ENCODE measurements around the gene KIAA0319L. TPM values are rescaled to one million over a fixed set of nuclear protein-coding genes. Genes with fewer than 3 reads are reported as not detected.

The KIAA0319L gene
- 74.7 TPM for total RNA-seq (ENCODE audit: unreplicated experiment)
- long read RNA-seq, full-length matches to known transcripts: 3 of 21 reads
- long read RNA-seq, partial matches to known transcripts: 7 of 21 reads
- long read RNA-seq, other reads (novel, unspliced or antisense): 11 of 21 reads

DNA sequence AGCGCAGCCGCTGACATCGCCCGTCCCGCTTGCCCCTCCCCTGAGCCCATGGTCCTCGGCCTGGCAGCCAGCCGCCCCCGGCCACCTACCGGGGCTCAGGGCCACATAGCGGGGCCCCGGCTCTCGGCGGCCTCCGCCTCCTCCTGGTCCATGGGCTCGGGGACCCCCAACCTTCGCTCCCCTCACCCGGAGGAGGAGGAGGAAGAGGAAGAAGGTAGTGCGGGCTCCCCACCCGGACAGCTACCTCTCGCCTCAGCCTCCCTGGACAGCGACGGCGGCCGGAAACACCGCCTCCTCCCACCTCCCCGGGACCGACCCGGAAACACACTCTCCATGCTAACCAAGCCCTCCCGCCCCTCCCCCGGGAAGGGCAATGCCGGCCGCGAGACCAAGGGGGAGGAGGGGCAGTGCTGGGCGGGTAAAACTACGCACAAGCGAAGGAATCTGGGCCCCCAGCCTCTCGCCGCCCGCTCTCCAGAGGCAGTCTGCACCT lies at the start of gene KIAA0319L:
KIAA0319L (minus strand) TSS at position 286 of the 493 bp plus-strand sequence. CDS start 2,912 bp downstream, outside the sequence.
- TF ChIP-seq CTCF (IDR thresholded peaks at IDR 0.05; ENCODE audit: partially characterized antibody, unreplicated experiment): no peak
- H3K27ac Mint-ChIP-seq (ENCODE audit: unreplicated experiment): peak within 1 kb of the TSS; percentile 98
- DNase-seq: peak; percentile 87
- H3K27me3 Mint-ChIP-seq (ENCODE audit: unreplicated experiment): peaks cover 22% of the 10 kb centered on the region
- peaks cover 18% of the 10 kb centered on the region for H3K9me3 Mint-ChIP-seq (ENCODE audit: unreplicated experiment)
- peaks cover 44% of the 10 kb centered on the region for H3K4me1 Mint-ChIP-seq (ENCODE audit: low read depth, unreplicated experiment)
- H3K36me3 Mint-ChIP-seq (ENCODE audit: unreplicated experiment): no peaks in the 10 kb centered on the region
- peak within 1 kb of the TSS; percentile 99 for H3K4me3 Mint-ChIP-seq (ENCODE audit: unreplicated experiment)

DNA sequence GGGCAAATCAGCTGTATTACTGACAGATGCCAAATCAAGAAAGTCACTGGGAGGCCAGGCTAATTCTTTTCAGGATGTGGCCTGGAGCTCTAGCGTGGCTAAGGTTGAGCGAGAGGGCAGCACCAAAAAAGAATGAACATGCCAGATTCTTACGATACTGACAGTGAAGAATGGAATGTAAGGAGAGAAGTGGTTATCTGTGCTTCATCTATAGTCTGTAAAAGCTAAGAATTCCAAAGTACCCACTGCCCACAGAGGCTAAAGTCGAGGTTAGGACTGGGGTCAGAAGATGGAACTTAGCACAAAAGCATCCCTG lies 48.6 kb upstream of the KIAA0319L start:
- no peak for TF ChIP-seq CTCF (IDR thresholded peaks at IDR 0.05; ENCODE audit: partially characterized antibody, unreplicated experiment)
- no peak for DNase-seq
- peaks cover 2% of the 10 kb centered on the region for H3K9me3 Mint-ChIP-seq (ENCODE audit: unreplicated experiment)
- H3K4me1 Mint-ChIP-seq (ENCODE audit: low read depth, unreplicated experiment): peaks cover 6% of the 10 kb centered on the region
- H3K36me3 Mint-ChIP-seq (ENCODE audit: unreplicated experiment): no peaks in the 10 kb centered on the region
- H3K4me3 Mint-ChIP-seq (ENCODE audit: unreplicated experiment): no peak overlapping the region
- H3K27ac Mint-ChIP-seq (ENCODE audit: unreplicated experiment): no peak overlapping the region
- no peaks in the 10 kb centered on the region for H3K27me3 Mint-ChIP-seq (ENCODE audit: unreplicated experiment)

GRCh38 chr1:35605071-35605866 lies 48.1 kb upstream of the KIAA0319L start:
- no peak overlapping the region for H3K27ac Mint-ChIP-seq (ENCODE audit: unreplicated experiment)
- H3K4me3 Mint-ChIP-seq (ENCODE audit: unreplicated experiment): no peak overlapping the region
- no peaks in the 10 kb centered on the region for H3K36me3 Mint-ChIP-seq (ENCODE audit: unreplicated experiment)
- H3K4me1 Mint-ChIP-seq (ENCODE audit: low read depth, unreplicated experiment): peaks cover 5% of the 10 kb centered on the region
- peaks cover 2% of the 10 kb centered on the region for H3K9me3 Mint-ChIP-seq (ENCODE audit: unreplicated experiment)
- DNase-seq: no peak
- no peak for TF ChIP-seq CTCF (IDR thresholded peaks at IDR 0.05; ENCODE audit: partially characterized antibody, unreplicated experiment)
- peaks cover 2% of the 10 kb centered on the region for H3K27me3 Mint-ChIP-seq (ENCODE audit: unreplicated experiment)

DNA sequence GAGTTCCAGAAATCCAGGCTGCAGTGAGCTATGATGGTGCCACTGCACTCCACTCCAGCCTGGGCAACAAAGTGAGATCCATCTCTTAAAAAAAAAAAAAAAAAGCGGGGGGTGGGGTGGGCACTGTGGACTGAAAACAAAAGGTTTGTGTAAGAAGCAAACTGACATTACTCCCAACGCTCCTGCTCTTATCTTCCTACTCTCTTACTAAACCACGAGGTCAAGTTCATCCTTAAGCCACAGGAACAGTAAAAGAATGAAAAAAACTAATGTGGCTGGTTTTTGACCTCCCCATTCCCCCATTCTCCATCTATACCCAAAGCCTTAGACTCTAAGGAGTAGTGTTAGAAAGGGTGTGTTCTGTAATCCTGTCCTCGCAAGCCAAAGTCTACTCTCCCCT lies 46.7 kb upstream of the KIAA0319L start:
- no peak overlapping the region for H3K4me3 Mint-ChIP-seq (ENCODE audit: unreplicated experiment)
- peaks cover 2% of the 10 kb centered on the region for H3K27me3 Mint-ChIP-seq (ENCODE audit: unreplicated experiment)
- H3K27ac Mint-ChIP-seq (ENCODE audit: unreplicated experiment): no peak overlapping the region
- peaks cover 12% of the 10 kb centered on the region for H3K4me1 Mint-ChIP-seq (ENCODE audit: low read depth, unreplicated experiment)
- DNase-seq: no peak
- TF ChIP-seq CTCF (IDR thresholded peaks at IDR 0.05; ENCODE audit: partially characterized antibody, unreplicated experiment): no peak
- H3K9me3 Mint-ChIP-seq (ENCODE audit: unreplicated experiment): peaks cover 2% of the 10 kb centered on the region
- no peaks in the 10 kb centered on the region for H3K36me3 Mint-ChIP-seq (ENCODE audit: unreplicated experiment)

DNA sequence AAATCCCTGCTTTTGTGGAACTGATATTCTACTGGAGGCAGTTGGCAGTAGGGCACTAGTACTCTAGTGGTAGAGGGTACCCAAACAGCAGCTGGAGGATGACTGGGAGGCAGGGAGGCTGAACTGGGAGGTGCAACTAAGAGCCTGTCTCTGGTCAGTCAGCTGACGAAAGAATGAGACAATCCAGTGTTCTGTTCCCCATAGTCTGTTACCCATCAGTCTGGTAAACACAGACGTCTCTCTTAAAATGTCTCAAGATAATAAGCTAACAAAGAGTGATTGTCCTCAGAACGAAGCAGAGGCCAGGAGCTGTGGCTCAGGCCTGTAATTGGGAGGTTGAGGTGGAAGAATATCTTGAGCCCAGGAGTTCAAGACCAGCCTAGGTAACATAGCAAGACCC lies 46.3 kb upstream of the KIAA0319L start:
- Mint-ChIP-seq H3K36me3 (ENCODE audit: unreplicated experiment) (no peaks in the 10 kb centered on the region), H3K9me3 (ENCODE audit: unreplicated experiment) (peaks cover 2% of the 10 kb centered on the region), H3K4me3 (ENCODE audit: unreplicated experiment) (no peak overlapping the region), H3K27ac (ENCODE audit: unreplicated experiment) (no peak overlapping the region), H3K27me3 (ENCODE audit: unreplicated experiment) (peaks cover 2% of the 10 kb centered on the region), H3K4me1 (ENCODE audit: low read depth, unreplicated experiment) (peaks cover 16% of the 10 kb centered on the region)
- TF ChIP-seq CTCF (IDR thresholded peaks at IDR 0.05; ENCODE audit: partially characterized antibody, unreplicated experiment): no peak
- DNase-seq: no peak

Data from glutamatergic neuron (in vitro differentiated cells).